ENCODE data around the gene AGTPBP1.

GRCh38 chr9:85744480-85744879 is 2.7 kb upstream of the AGTPBP1 start:
- no peak for TF ChIP-seq EZH2 (IDR thresholded peaks at IDR 0.05; ENCODE audit: low read depth, unreplicated experiment)
- no peak for TF ChIP-seq CTCF (conservative IDR thresholded peaks at IDR 0.05; ENCODE audit: low read depth in 2 of 2)
- TF ChIP-seq, protein P1, sequence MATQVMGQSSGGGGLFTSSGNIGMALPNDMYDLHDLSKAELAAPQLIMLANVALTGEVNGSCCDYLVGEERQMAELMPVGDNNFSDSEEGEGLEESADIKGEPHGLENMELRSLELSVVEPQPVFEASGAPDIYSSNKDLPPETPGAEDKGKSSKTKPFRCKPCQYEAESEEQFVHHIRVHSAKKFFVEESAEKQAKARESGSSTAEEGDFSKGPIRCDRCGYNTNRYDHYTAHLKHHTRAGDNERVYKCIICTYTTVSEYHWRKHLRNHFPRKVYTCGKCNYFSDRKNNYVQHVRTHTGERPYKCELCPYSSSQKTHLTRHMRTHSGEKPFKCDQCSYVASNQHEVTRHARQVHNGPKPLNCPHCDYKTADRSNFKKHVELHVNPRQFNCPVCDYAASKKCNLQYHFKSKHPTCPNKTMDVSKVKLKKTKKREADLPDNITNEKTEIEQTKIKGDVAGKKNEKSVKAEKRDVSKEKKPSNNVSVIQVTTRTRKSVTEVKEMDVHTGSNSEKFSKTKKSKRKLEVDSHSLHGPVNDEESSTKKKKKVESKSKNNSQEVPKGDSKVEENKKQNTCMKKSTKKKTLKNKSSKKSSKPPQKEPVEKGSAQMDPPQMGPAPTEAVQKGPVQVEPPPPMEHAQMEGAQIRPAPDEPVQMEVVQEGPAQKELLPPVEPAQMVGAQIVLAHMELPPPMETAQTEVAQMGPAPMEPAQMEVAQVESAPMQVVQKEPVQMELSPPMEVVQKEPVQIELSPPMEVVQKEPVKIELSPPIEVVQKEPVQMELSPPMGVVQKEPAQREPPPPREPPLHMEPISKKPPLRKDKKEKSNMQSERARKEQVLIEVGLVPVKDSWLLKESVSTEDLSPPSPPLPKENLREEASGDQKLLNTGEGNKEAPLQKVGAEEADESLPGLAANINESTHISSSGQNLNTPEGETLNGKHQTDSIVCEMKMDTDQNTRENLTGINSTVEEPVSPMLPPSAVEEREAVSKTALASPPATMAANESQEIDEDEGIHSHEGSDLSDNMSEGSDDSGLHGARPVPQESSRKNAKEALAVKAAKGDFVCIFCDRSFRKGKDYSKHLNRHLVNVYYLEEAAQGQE (IDR thresholded peaks at IDR 0.05; ENCODE audit: unreplicated experiment), result no peak
- TF ChIP-seq STAT1 (IDR thresholded peaks at IDR 0.05; ENCODE audit: unreplicated experiment), result no peak
- no peak for TF ChIP-seq POLR2AphosphoS5 (IDR thresholded peaks at IDR 0.05; ENCODE audit: low read depth)
- no peak for TF ChIP-seq CREB1 (CRISPR knock-in tag; IDR thresholded peaks at IDR 0.05; ENCODE audit: low read depth)
- no peak for TF ChIP-seq EZH2phosphoT487 (IDR thresholded peaks at IDR 0.05; ENCODE audit: unreplicated experiment)
- no peak for TF ChIP-seq ETS1 (IDR thresholded peaks at IDR 0.05)
- no peak for TF ChIP-seq ZNF114 (CRISPR knock-in tag; IDR thresholded peaks at IDR 0.05)
- TF ChIP-seq, protein P2, sequence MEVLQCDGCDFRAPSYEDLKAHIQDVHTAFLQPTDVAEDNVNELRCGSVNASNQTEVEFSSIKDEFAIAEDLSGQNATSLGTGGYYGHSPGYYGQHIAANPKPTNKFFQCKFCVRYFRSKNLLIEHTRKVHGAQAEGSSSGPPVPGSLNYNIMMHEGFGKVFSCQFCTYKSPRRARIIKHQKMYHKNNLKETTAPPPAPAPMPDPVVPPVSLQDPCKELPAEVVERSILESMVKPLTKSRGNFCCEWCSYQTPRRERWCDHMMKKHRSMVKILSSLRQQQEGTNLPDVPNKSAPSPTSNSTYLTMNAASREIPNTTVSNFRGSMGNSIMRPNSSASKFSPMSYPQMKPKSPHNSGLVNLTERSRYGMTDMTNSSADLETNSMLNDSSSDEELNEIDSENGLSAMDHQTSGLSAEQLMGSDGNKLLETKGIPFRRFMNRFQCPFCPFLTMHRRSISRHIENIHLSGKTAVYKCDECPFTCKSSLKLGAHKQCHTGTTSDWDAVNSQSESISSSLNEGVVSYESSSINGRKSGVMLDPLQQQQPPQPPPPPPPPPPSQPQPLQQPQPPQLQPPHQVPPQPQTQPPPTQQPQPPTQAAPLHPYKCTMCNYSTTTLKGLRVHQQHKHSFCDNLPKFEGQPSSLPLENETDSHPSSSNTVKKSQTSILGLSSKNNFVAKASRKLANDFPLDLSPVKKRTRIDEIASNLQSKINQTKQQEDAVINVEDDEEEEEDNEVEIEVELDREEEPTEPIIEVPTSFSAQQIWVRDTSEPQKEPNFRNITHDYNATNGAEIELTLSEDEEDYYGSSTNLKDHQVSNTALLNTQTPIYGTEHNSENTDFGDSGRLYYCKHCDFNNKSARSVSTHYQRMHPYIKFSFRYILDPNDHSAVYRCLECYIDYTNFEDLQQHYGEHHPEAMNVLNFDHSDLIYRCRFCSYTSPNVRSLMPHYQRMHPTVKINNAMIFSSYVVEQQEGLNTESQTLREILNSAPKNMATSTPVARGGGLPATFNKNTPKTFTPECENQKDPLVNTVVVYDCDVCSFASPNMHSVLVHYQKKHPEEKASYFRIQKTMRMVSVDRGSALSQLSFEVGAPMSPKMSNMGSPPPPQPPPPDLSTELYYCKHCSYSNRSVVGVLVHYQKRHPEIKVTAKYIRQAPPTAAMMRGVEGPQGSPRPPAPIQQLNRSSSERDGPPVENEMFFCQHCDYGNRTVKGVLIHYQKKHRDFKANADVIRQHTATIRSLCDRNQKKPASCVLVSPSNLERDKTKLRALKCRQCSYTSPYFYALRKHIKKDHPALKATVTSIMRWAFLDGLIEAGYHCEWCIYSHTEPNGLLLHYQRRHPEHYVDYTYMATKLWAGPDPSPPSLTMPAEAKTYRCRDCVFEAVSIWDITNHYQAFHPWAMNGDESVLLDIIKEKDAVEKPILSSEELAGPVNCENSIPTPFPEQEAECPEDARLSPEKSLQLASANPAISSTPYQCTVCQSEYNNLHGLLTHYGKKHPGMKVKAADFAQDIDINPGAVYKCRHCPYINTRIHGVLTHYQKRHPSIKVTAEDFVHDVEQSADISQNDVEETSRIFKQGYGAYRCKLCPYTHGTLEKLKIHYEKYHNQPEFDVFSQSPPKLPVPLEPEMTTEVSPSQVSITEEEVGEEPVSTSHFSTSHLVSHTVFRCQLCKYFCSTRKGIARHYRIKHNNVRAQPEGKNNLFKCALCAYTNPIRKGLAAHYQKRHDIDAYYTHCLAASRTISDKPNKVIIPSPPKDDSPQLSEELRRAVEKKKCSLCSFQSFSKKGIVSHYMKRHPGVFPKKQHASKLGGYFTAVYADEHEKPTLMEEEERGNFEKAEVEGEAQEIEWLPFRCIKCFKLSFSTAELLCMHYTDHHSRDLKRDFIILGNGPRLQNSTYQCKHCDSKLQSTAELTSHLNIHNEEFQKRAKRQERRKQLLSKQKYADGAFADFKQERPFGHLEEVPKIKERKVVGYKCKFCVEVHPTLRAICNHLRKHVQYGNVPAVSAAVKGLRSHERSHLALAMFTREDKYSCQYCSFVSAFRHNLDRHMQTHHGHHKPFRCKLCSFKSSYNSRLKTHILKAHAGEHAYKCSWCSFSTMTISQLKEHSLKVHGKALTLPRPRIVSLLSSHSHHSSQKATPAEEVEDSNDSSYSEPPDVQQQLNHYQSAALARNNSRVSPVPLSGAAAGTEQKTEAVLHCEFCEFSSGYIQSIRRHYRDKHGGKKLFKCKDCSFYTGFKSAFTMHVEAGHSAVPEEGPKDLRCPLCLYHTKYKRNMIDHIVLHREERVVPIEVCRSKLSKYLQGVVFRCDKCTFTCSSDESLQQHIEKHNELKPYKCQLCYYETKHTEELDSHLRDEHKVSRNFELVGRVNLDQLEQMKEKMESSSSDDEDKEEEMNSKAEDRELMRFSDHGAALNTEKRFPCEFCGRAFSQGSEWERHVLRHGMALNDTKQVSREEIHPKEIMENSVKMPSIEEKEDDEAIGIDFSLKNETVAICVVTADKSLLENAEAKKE (CRISPR knock-in tag; IDR thresholded peaks at IDR 0.05), result no peak
